Testis (tissue), 2 donors: Measurements from ENCODE around the gene ABHD12.

ENCODE experiments used
- CTCF ChIP-seq, 3 experiments: fragments of 450-650 bp in 2 of 3; fragments of 200-600 bp in 1 of 3; sonication (generic) in 1 of 3; IDR thresholded peaks; one replicate each; pipeline ENCODE4 v1.5.1; 2016 to 2019; ENCODE audit warnings: antibody characterized with exemption in 3 of 3, mild to moderate bottlenecking in 2 of 3, moderate library complexity in 1 of 3
- POLR2A ChIP-seq: fragments of 450-650 bp; IDR thresholded peaks from one replicate; pipeline ENCODE4 v1.6.1; 2017; ENCODE audit warnings: antibody characterized with exemption, mild to moderate bottlenecking, moderate library complexity

GRCh38 chr20:25378189-25378883 is 12.3 kb downstream of the ABHD12 start:
- no peak for TF ChIP-seq CTCF (IDR thresholded peaks at IDR 0.05)
- no peak for TF ChIP-seq POLR2A
